Umbilical cord (tissue), 2 donors: Measurements from ENCODE around the gene CEP104. TPM values are rescaled to one million over a fixed set of nuclear protein-coding genes. Genes with fewer than 3 reads are reported as not detected.

ENCODE experiments used
- DNase-seq: peaks from one replicate; pipeline ENCODE4 v3.0.0-alpha.2; 2015; ENCODE audit warnings: low spot score
- total RNA-seq: library from RNA; depleted of rRNA; stranded (reverse); fragments of >200 nt; gene quantifications from one replicate; pipeline ENCODE4 v1.2.3, GENCODE V29; 2014; ENCODE audit warnings: low replicate concordance; ENCODE audit not compliant: insufficient read depth

Gene CEP104
- total RNA-seq, 1 donor from 2014 or later = 61.9 TPM

- no peak for DNase-seq
These were observed 94.2 kb downstream of the CEP104 start for GRCh38 chr1:3762873-3763228.

GRCh38 chr1:3762151-3762872 lies 94.7 kb downstream of the CEP104 start:
- DNase-seq = no peak

Other genes with a start within 250 kb of the CEP104 start
- 45.3 TPM for gene MEGF6, start 245.7 kb downstream of the CEP104 start, total RNA-seq
- gene TPRG1L, start 232.2 kb downstream of the CEP104 start, total RNA-seq = 14.7 TPM
- gene WRAP73, start 207.1 kb downstream of the CEP104 start, total RNA-seq = 6.0 TPM
- gene TP73, start 204.7 kb downstream of the CEP104 start, total RNA-seq = not detected
- gene CCDC27, start 104.8 kb downstream of the CEP104 start, total RNA-seq = 0.24 TPM
- gene SMIM1, start 84.5 kb downstream of the CEP104 start, total RNA-seq = not detected
- gene LRRC47, start 60.7 kb downstream of the CEP104 start, total RNA-seq = 18.5 TPM
- gene DFFB, start 265 bp upstream of the CEP104 start, total RNA-seq = 15.2 TPM
- 28.4 TPM for gene C1orf174, start 43.1 kb upstream of the CEP104 start, total RNA-seq